Breast epithelium (tissue), 4 donors: Measurements from ENCODE around the gene PTMS. TPM values are rescaled to one million over a fixed set of nuclear protein-coding genes. Genes with fewer than 3 reads are reported as not detected.

ENCODE experiments used
- DNase-seq, 2 donors: peaks; one replicate each; pipeline ENCODE4 v3.0.0-alpha.2; 2019; ENCODE audit warnings: low spot score in 2 of 2
- H3K27ac ChIP-seq, 2 donors: fragments of 200-600 bp; sonication (generic) in 1 of 2; one replicate each; pipeline ENCODE4 v1.5.1; 2016 to 2019; ENCODE audit warnings: mild to moderate bottlenecking in 1 of 2
- H3K27me3 ChIP-seq, 2 donors: fragments of 200-600 bp; sonication (generic) in 1 of 2; one replicate each; pipeline versions ENCODE4 v1.5.1 to v1.6.0; 2017 to 2019; ENCODE audit warnings: control low read depth in 1 of 2, mild to moderate bottlenecking in 1 of 2
- H3K36me3 ChIP-seq: fragments of 200-600 bp; one replicate; pipeline ENCODE4 v1.5.1; 2019
- H3K4me1 ChIP-seq, 2 donors: fragments of 200-600 bp; sonication (generic); one replicate each; pipeline ENCODE4 v1.5.1; 2016 to 2019; ENCODE audit warnings: control low read depth in 1 of 2
- H3K4me3 ChIP-seq, 3 donors: fragments of 200-600 bp; sonication (generic); 1 replicate in 2 of 3; 2 replicates in 1 of 3; pipeline ENCODE4 v1.5.1; 2016 to 2019; ENCODE audit warnings: mild to moderate bottlenecking in 3 of 3, moderate library complexity in 2 of 3
- H3K9me3 ChIP-seq, 2 donors: fragments of 200-600 bp; sonication (generic) in 1 of 2; one replicate each; pipeline ENCODE4 v1.5.1; 2016 to 2019; ENCODE audit warnings: control low read depth in 1 of 2
- CTCF ChIP-seq, 3 donors: fragments of 450-650 bp; IDR thresholded peaks; one replicate each; pipeline ENCODE4 v1.5.1; 2016 to 2017; ENCODE audit warnings: antibody characterized with exemption in 3 of 3, mild to moderate bottlenecking in 3 of 3, moderate library complexity in 3 of 3
- POLR2A ChIP-seq: fragments of 450-650 bp; IDR thresholded peaks from one replicate; pipeline ENCODE4 v1.6.1; 2016; ENCODE audit warnings: antibody characterized with exemption, mild to moderate bottlenecking, moderate library complexity
- POLR2AphosphoS5 ChIP-seq, 3 donors: sonication (generic); formaldehyde crosslinking; IDR thresholded peaks; one replicate each; pipeline ENCODE4 v1.6.1; 2017; ENCODE audit warnings: antibody characterized with exemption in 3 of 3
- intact Hi-C: fragments of 100-400 bp; cut with DNase I; formaldehyde crosslinking; loops from one replicate; pipeline ENCODE4 v1.15.1; 2023; ENCODE audit warnings: low total_unique reads
- total RNA-seq, 3 donors: library from RNA; depleted of rRNA; stranded (reverse); fragments of >200 nt; gene quantifications; one replicate each; pipeline ENCODE4 v1.1.0, GENCODE V29; 2016

The PTMS gene
- total RNA-seq, 3 donors from 2014 or later = 70.9 to 101 (median 85.8) TPM

- no peak for DNase-seq
- Histone ChIP-seq H3K27ac (no peak overlapping the region), H3K4me1 (no peaks in the 10 kb centered on the region), H3K27me3 (no peaks in the 10 kb centered on the region), H3K36me3 (no peaks in the 10 kb centered on the region), H3K9me3 (no peaks in the 10 kb centered on the region), H3K4me3 (no peak overlapping the region)
- intact Hi-C loops = no loop called here
- TF ChIP-seq CTCF (IDR thresholded peaks at IDR 0.05) (no peak), POLR2AphosphoS5 (IDR thresholded peaks at IDR 0.05) (no peak)
Observed at GRCh38 chr12:6799147-6799546, 33.0 kb downstream of the PTMS start.

GRCh38 chr12:6807170-6807569, 41.0 kb downstream of the PTMS start:
- intact Hi-C loops = no loop called here
- no peak overlapping the region for H3K4me3 ChIP-seq
- no peaks in the 10 kb centered on the region for H3K4me1 ChIP-seq
- H3K27ac ChIP-seq = no peak overlapping the region
- H3K9me3 ChIP-seq = no peaks in the 10 kb centered on the region
- TF ChIP-seq CTCF (IDR thresholded peaks at IDR 0.05) (no peak), POLR2A (no peak), POLR2AphosphoS5 (IDR thresholded peaks at IDR 0.05) (no peak)
- H3K27me3 ChIP-seq = no peaks in the 10 kb centered on the region
- DNase-seq = no peak
- H3K36me3 ChIP-seq = no peaks in the 10 kb centered on the region

GRCh38 chr12:6809056-6809455, 42.9 kb downstream of the PTMS start:
- Histone ChIP-seq H3K27me3 (no peaks in the 10 kb centered on the region), H3K36me3 (no peaks in the 10 kb centered on the region), H3K4me1 (no peaks in the 10 kb centered on the region), H3K9me3 (no peaks in the 10 kb centered on the region), H3K4me3 (no peak overlapping the region), H3K27ac (no peak overlapping the region)
- DNase-seq = no peak
- TF ChIP-seq POLR2AphosphoS5 (IDR thresholded peaks at IDR 0.05) = no peak
- TF ChIP-seq POLR2A = no peak
- TF ChIP-seq CTCF (IDR thresholded peaks at IDR 0.05) = no peak
- intact Hi-C loops = no loop called here

GRCh38 chr12:6810758-6811157, 44.6 kb downstream of the PTMS start:
- DNase-seq = no peak
- no peak for TF ChIP-seq POLR2A
- no peak for TF ChIP-seq POLR2AphosphoS5 (IDR thresholded peaks at IDR 0.05)
- no peak for TF ChIP-seq CTCF (IDR thresholded peaks at IDR 0.05)
- Histone ChIP-seq H3K4me1 (no peaks in the 10 kb centered on the region), H3K27ac (no peak overlapping the region), H3K9me3 (no peaks in the 10 kb centered on the region), H3K36me3 (no peaks in the 10 kb centered on the region), H3K27me3 (no peaks in the 10 kb centered on the region), H3K4me3 (no peak overlapping the region)
- intact Hi-C loops = no loop called here

- H3K36me3 ChIP-seq = no peaks in the 10 kb centered on the region
- no peaks in the 10 kb centered on the region for H3K4me1 ChIP-seq
- no peak overlapping the region for H3K27ac ChIP-seq
- no peak for DNase-seq
- H3K27me3 ChIP-seq = no peaks in the 10 kb centered on the region
- intact Hi-C loops = no loop called here
- no peak for TF ChIP-seq CTCF (IDR thresholded peaks at IDR 0.05)
- TF ChIP-seq POLR2AphosphoS5 (IDR thresholded peaks at IDR 0.05) = no peak
- no peak for TF ChIP-seq POLR2A
- no peaks in the 10 kb centered on the region for H3K9me3 ChIP-seq
- no peak overlapping the region for H3K4me3 ChIP-seq
Observed at GRCh38 chr12:6813363-6813762, 47.2 kb downstream of the PTMS start.
